ENCODE data around the gene DEXI.
"Not testable (repeated sequence)": the region's sequence is repeated elsewhere in the genome, so short reads cannot be mapped to it uniquely, and the experiment has no call there.

The DEXI gene

GRCh38 chr16:10970065-10970464 is 27.8 kb upstream of the DEXI start:
- Histone ChIP-seq H3K4me1 (ENCODE audit: control insufficient read depth, low read length) (peaks cover 11% of the 10 kb centered on the region), H3K4me2 (ENCODE audit: low read length) (no peak overlapping the region), H3K79me2 (ENCODE audit: control insufficient read depth, low read length) (no peaks in the 10 kb centered on the region), H3K27ac (ENCODE audit: low read depth, low read length) (no peak overlapping the region), H3K27me3 (ENCODE audit: control insufficient read depth, low read length) (no peaks in the 10 kb centered on the region), H3K9me3 (ENCODE audit: control insufficient read depth, insufficient read depth, low read length) (no peaks in the 10 kb centered on the region), H3K36me3 (ENCODE audit: control insufficient read depth, low read length) (peaks cover 73% of the 10 kb centered on the region), H3K9me2 (replicated peaks; ENCODE audit: control insufficient read depth, low read length) (no peaks in the 10 kb centered on the region), H3F3A (ENCODE audit: control insufficient read depth, insufficient read depth) (no peaks in the 10 kb centered on the region), H3K4me3 (ENCODE audit: low read length) (no peak overlapping the region), H4K20me1 (ENCODE audit: control insufficient read depth, insufficient read depth, low read depth, low read length) (peaks cover 4% of the 10 kb centered on the region)
- TF ChIP-seq CTCF (IDR thresholded peaks at IDR 0.05; ENCODE audit: low read depth, low read length, poor library complexity, severe bottlenecking) (no peak), EZH2phosphoT487 (IDR thresholded peaks at IDR 0.05; ENCODE audit: borderline replicate concordance, low read length) (no peak)

- Histone ChIP-seq H3K79me2 (ENCODE audit: control insufficient read depth, low read length) (no peaks in the 10 kb centered on the region), H3K36me3 (ENCODE audit: control insufficient read depth, low read length) (peaks cover 75% of the 10 kb centered on the region), H3K4me2 (ENCODE audit: low read length) (no peak overlapping the region), H4K20me1 (ENCODE audit: control insufficient read depth, insufficient read depth, low read depth, low read length) (peaks cover 7% of the 10 kb centered on the region), H3K4me1 (ENCODE audit: control insufficient read depth, low read length) (peaks cover 13% of the 10 kb centered on the region), H3K4me3 (ENCODE audit: low read length) (no peak overlapping the region), H3K9me3 (ENCODE audit: control insufficient read depth, insufficient read depth, low read length) (no peaks in the 10 kb centered on the region), H3K9me2 (replicated peaks; ENCODE audit: control insufficient read depth, low read length) (no peaks in the 10 kb centered on the region), H3K27me3 (ENCODE audit: control insufficient read depth, low read length) (no peaks in the 10 kb centered on the region), H3K27ac (ENCODE audit: low read depth, low read length) (no peak overlapping the region), H3F3A (ENCODE audit: control insufficient read depth, insufficient read depth) (no peaks in the 10 kb centered on the region)
- no peak for TF ChIP-seq CTCF (IDR thresholded peaks at IDR 0.05; ENCODE audit: low read depth, low read length, poor library complexity, severe bottlenecking)
- TF ChIP-seq EZH2phosphoT487 (IDR thresholded peaks at IDR 0.05; ENCODE audit: borderline replicate concordance, low read length) = no peak
These were observed 27.3 kb upstream of the DEXI start for GRCh38 chr16:10969615-10970014.

GRCh38 chr16:10968498-10968897 is 26.2 kb upstream of the DEXI start:
- Histone ChIP-seq H3F3A (ENCODE audit: control insufficient read depth, insufficient read depth) (no peaks in the 10 kb centered on the region), H3K9me3 (ENCODE audit: control insufficient read depth, insufficient read depth, low read length) (no peaks in the 10 kb centered on the region), H3K4me3 (ENCODE audit: low read length) (no peak overlapping the region), H3K9me2 (replicated peaks; ENCODE audit: control insufficient read depth, low read length) (no peaks in the 10 kb centered on the region), H3K27me3 (ENCODE audit: control insufficient read depth, low read length) (no peaks in the 10 kb centered on the region), H4K20me1 (ENCODE audit: control insufficient read depth, insufficient read depth, low read depth, low read length) (peaks cover 10% of the 10 kb centered on the region), H3K4me2 (ENCODE audit: low read length) (no peak overlapping the region), H3K27ac (ENCODE audit: low read depth, low read length) (no peak overlapping the region), H3K36me3 (ENCODE audit: control insufficient read depth, low read length) (peaks cover 76% of the 10 kb centered on the region), H3K79me2 (ENCODE audit: control insufficient read depth, low read length) (peaks cover 3% of the 10 kb centered on the region), H3K4me1 (ENCODE audit: control insufficient read depth, low read length) (peaks cover 18% of the 10 kb centered on the region)
- TF ChIP-seq CTCF (IDR thresholded peaks at IDR 0.05; ENCODE audit: low read depth, low read length, poor library complexity, severe bottlenecking) (no peak), EZH2phosphoT487 (IDR thresholded peaks at IDR 0.05; ENCODE audit: borderline replicate concordance, low read length) (no peak)

- Histone ChIP-seq H3K36me3 (ENCODE audit: control insufficient read depth, low read length) (peaks cover 76% of the 10 kb centered on the region), H3F3A (ENCODE audit: control insufficient read depth, insufficient read depth) (no peaks in the 10 kb centered on the region), H3K27ac (ENCODE audit: low read depth, low read length) (no peak overlapping the region), H3K79me2 (ENCODE audit: control insufficient read depth, low read length) (peaks cover 3% of the 10 kb centered on the region), H3K4me1 (ENCODE audit: control insufficient read depth, low read length) (peaks cover 18% of the 10 kb centered on the region), H3K9me2 (replicated peaks; ENCODE audit: control insufficient read depth, low read length) (no peaks in the 10 kb centered on the region), H4K20me1 (ENCODE audit: control insufficient read depth, insufficient read depth, low read depth, low read length) (peaks cover 10% of the 10 kb centered on the region), H3K4me3 (ENCODE audit: low read length) (no peak overlapping the region), H3K27me3 (ENCODE audit: control insufficient read depth, low read length) (no peaks in the 10 kb centered on the region), H3K9me3 (ENCODE audit: control insufficient read depth, insufficient read depth, low read length) (no peaks in the 10 kb centered on the region), H3K4me2 (ENCODE audit: low read length) (no peak overlapping the region)
- no peak for TF ChIP-seq EZH2phosphoT487 (IDR thresholded peaks at IDR 0.05; ENCODE audit: borderline replicate concordance, low read length)
- no peak for TF ChIP-seq CTCF (IDR thresholded peaks at IDR 0.05; ENCODE audit: low read depth, low read length, poor library complexity, severe bottlenecking)
These were observed 25.7 kb upstream of the DEXI start for GRCh38 chr16:10967986-10968385.

GRCh38 chr16:10966559-10966958 is 24.3 kb upstream of the DEXI start:
- not testable (repeated sequence) for H3K27ac ChIP-seq (ENCODE audit: low read depth, low read length); H3K4me3 ChIP-seq (ENCODE audit: low read length); H3K9me2 ChIP-seq (replicated peaks; ENCODE audit: control insufficient read depth, low read length); H3F3A ChIP-seq (ENCODE audit: control insufficient read depth, insufficient read depth); H4K20me1 ChIP-seq (ENCODE audit: control insufficient read depth, insufficient read depth, low read depth, low read length); H3K79me2 ChIP-seq (ENCODE audit: control insufficient read depth, low read length); H3K9me3 ChIP-seq (ENCODE audit: control insufficient read depth, insufficient read depth, low read length); H3K27me3 ChIP-seq (ENCODE audit: control insufficient read depth, low read length); H3K4me2 ChIP-seq (ENCODE audit: low read length)
- Histone ChIP-seq H3K36me3 (ENCODE audit: control insufficient read depth, low read length) (peaks cover 70% of the 10 kb centered on the region), H3K4me1 (ENCODE audit: control insufficient read depth, low read length) (peaks cover 18% of the 10 kb centered on the region)
